Type B pancreatic cell (in vitro differentiated cells): ENCODE results near the gene BLOC1S5. TPM values are rescaled to one million over a fixed set of nuclear protein-coding genes. Genes with fewer than 3 reads are reported as not detected.

Experiments
- DNase-seq: peaks from one replicate; pipeline ENCODE4 v3.0.0; 2021; ENCODE audit warnings: mixed read lengths; ENCODE audit not compliant: unreplicated experiment; ENCODE audit errors: extremely low spot score
- H3K27ac Mint-ChIP-seq: 2 replicates; pipeline ENCODE4 v1.8.0; 2021; ENCODE audit warnings: mild to moderate bottlenecking, mixed read lengths
- H3K27me3 Mint-ChIP-seq: 2 replicates; pipeline ENCODE4 v1.8.0; 2021; ENCODE audit warnings: mixed read lengths
- H3K36me3 Mint-ChIP-seq: 2 replicates; pipeline ENCODE4 v1.8.0; 2021; ENCODE audit warnings: mixed read lengths
- H3K4me1 Mint-ChIP-seq: one replicate; pipeline ENCODE4 v1.8.0; 2021; ENCODE audit warnings: mixed read lengths; ENCODE audit not compliant: unreplicated experiment
- H3K4me3 Mint-ChIP-seq: 2 replicates; pipeline ENCODE4 v1.8.0; 2021; ENCODE audit warnings: mild to moderate bottlenecking, mixed read lengths
- H3K9me3 Mint-ChIP-seq: 2 replicates; pipeline ENCODE4 v1.8.0; 2021; ENCODE audit warnings: mixed read lengths
- CTCF ChIP-seq: fragments of 200-600 bp; sonication (generic); conservative IDR thresholded peaks from 2 replicates; pipeline ENCODE4 v1.5.0; 2021; ENCODE audit warnings: antibody characterized with exemption, mild to moderate bottlenecking
- long read RNA-seq: library from polyadenylated mRNA; unstranded; transcript quantifications from one replicate; pipeline ENCODE4 v2.0.0, GENCODE V29; 2020
- total RNA-seq: library from RNA; stranded (reverse); gene quantifications from 2 replicates; pipeline ENCODE4 v1.2.1, GENCODE V29; 2021; ENCODE audit warnings: low replicate concordance

Gene BLOC1S5
- total RNA-seq, result 8.8 and 14.2 TPM in 2 replicates
- long read RNA-seq, transcript BLOC1S5-202 (5 exons, 2,684 nt), result major isoform, 36 of 50 reads
- long read RNA-seq, partial matches to known transcripts, result 1 of 50 reads
- long read RNA-seq, other reads (novel, unspliced or antisense), result 7 of 50 reads

GRCh38 chr6:8063761-8064637 is at the start of gene BLOC1S5:
TSS of gene BLOC1S5 (minus strand) at chr6:8064389. CDS start at chr6:8064376, 13 bp downstream.
- peak within 1 kb of the TSS; percentile 94 for H3K27ac Mint-ChIP-seq
- peaks cover 14% of the 10 kb centered on the region for H3K4me1 Mint-ChIP-seq
- H3K9me3 Mint-ChIP-seq, result no peaks in the 10 kb centered on the region
- no peaks in the 10 kb centered on the region for H3K27me3 Mint-ChIP-seq
- TF ChIP-seq CTCF, result no peak
- H3K36me3 Mint-ChIP-seq, result peaks cover under 1% of the 10 kb centered on the region
- DNase-seq, result peak; percentile 97
- peak within 1 kb of the TSS; percentile 98 for H3K4me3 Mint-ChIP-seq

- Mint-ChIP-seq H3K9me3 (no peaks in the 10 kb centered on the region), H3K27ac (no peak overlapping the region), H3K4me1 (no peaks in the 10 kb centered on the region), H3K27me3 (peaks cover 9% of the 10 kb centered on the region), H3K36me3 (no peaks in the 10 kb centered on the region), H3K4me3 (no peak overlapping the region)
- no peak for TF ChIP-seq CTCF
- DNase-seq, result no peak
Measured at GRCh38 chr6:8113131-8113654, 49.0 kb upstream of the BLOC1S5 start.

GRCh38 chr6:8110725-8111124 is 46.5 kb upstream of the BLOC1S5 start:
- no peaks in the 10 kb centered on the region for H3K9me3 Mint-ChIP-seq
- H3K27ac Mint-ChIP-seq, result no peak overlapping the region
- H3K36me3 Mint-ChIP-seq, result no peaks in the 10 kb centered on the region
- no peaks in the 10 kb centered on the region for H3K4me1 Mint-ChIP-seq
- DNase-seq, result no peak
- TF ChIP-seq CTCF, result no peak
- no peak overlapping the region for H3K4me3 Mint-ChIP-seq
- peaks cover 9% of the 10 kb centered on the region for H3K27me3 Mint-ChIP-seq

- Mint-ChIP-seq H3K9me3 (no peaks in the 10 kb centered on the region), H3K4me3 (no peak overlapping the region), H3K27me3 (peaks cover 9% of the 10 kb centered on the region), H3K4me1 (no peaks in the 10 kb centered on the region), H3K36me3 (no peaks in the 10 kb centered on the region), H3K27ac (no peak overlapping the region)
- DNase-seq, result no peak
- no peak for TF ChIP-seq CTCF
Measured at GRCh38 chr6:8110117-8110721, 46.0 kb upstream of the BLOC1S5 start.

GRCh38 chr6:8108759-8109539 is 44.8 kb upstream of the BLOC1S5 start:
- Mint-ChIP-seq H3K27ac (no peak overlapping the region), H3K9me3 (no peaks in the 10 kb centered on the region), H3K4me3 (no peak overlapping the region), H3K27me3 (peaks cover 9% of the 10 kb centered on the region), H3K4me1 (no peaks in the 10 kb centered on the region), H3K36me3 (no peaks in the 10 kb centered on the region)
- TF ChIP-seq CTCF, result no peak
- DNase-seq, result peak; percentile 49
